ENCODE data around the gene RTL10.

The RTL10 gene

DNA sequence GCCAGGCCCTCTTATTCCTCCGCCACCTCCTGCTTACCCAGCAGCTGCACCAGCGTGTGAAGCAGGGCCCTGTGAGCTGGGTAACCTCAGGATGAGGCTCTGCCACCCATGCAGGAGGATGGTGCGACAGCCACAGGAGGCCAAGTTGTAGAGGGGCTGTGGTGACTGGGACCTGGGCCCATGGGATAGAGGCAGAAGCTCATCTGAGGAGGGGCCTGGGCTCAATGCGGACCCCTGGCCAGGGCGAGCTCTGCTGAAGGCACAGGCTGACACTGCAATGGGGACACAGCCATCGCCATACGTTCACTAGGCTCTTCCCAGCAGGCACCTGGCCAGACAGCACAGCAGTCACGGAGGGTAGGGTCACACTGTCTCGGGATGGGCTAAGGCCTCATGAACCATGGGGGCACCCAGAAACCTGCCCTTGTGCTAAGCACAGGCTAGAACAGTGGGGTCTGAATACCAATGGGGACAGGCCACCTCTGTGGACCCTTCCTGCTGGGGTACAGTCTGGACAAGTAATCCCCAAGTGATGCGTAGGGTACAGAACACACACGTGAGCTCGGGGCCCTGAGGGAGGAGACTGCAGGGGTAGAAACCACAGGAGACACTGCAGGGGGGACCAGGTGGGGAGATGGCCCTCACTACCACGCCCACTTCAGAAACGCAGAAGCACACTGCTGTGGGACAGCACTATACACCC lies 35.3 kb downstream of the RTL10 start:
- DNase-seq (ENCODE audit: low read depth), result no peak
- H3K4me3 ChIP-seq (ENCODE audit: low read length), result no peak overlapping the region
- TF ChIP-seq, protein P1, sequence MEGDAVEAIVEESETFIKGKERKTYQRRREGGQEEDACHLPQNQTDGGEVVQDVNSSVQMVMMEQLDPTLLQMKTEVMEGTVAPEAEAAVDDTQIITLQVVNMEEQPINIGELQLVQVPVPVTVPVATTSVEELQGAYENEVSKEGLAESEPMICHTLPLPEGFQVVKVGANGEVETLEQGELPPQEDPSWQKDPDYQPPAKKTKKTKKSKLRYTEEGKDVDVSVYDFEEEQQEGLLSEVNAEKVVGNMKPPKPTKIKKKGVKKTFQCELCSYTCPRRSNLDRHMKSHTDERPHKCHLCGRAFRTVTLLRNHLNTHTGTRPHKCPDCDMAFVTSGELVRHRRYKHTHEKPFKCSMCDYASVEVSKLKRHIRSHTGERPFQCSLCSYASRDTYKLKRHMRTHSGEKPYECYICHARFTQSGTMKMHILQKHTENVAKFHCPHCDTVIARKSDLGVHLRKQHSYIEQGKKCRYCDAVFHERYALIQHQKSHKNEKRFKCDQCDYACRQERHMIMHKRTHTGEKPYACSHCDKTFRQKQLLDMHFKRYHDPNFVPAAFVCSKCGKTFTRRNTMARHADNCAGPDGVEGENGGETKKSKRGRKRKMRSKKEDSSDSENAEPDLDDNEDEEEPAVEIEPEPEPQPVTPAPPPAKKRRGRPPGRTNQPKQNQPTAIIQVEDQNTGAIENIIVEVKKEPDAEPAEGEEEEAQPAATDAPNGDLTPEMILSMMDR (conservative IDR thresholded peaks at IDR 0.05; ENCODE audit: low read length), result no peak

DNA sequence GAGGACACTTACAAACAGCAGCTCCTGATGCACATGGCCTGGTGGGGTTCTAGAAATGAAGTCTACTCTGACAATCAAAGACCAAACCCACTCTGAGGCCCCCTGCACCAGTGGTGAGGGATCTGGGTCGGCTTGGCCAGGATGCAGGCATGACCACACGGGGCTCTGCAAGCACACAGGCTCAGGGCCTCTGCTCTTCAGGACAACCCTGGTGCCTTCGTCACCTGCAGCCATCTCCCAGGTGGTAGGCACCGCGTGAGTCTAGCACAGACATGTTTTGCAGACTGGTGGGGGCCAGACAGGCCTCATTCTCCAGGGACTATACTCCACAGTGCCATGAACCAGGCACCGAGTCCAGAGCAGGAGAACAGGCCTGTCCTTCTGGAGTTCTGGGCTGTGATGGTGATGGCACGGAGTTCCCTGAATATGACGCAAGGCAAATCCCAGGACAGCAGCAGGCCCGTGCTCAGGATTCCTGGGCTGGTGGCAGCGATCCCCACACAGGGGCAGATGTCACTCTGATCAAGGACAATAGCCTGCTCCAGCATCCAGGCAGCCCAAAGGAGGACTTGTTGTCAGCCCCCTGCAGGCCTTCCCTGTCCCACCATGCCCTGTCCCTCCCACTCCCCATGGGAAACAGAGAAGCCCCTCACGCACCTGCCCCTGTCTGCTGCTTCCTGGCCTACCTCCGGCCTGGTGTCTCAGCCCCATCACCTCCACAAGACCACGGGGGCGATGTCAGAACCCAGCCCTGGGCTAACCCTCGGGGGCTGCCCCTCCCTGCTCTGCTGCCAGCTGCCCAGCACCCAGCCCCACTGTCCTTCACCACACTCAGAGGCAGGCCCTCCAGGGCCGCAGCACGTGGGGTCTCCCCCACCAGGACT lies 36.1 kb downstream of the RTL10 start:
- DNase-seq (ENCODE audit: low read depth), result no peak
- TF ChIP-seq, protein P1 (conservative IDR thresholded peaks at IDR 0.05; ENCODE audit: low read length), result no peak
- no peak overlapping the region for H3K4me3 ChIP-seq (ENCODE audit: low read length)

DNA sequence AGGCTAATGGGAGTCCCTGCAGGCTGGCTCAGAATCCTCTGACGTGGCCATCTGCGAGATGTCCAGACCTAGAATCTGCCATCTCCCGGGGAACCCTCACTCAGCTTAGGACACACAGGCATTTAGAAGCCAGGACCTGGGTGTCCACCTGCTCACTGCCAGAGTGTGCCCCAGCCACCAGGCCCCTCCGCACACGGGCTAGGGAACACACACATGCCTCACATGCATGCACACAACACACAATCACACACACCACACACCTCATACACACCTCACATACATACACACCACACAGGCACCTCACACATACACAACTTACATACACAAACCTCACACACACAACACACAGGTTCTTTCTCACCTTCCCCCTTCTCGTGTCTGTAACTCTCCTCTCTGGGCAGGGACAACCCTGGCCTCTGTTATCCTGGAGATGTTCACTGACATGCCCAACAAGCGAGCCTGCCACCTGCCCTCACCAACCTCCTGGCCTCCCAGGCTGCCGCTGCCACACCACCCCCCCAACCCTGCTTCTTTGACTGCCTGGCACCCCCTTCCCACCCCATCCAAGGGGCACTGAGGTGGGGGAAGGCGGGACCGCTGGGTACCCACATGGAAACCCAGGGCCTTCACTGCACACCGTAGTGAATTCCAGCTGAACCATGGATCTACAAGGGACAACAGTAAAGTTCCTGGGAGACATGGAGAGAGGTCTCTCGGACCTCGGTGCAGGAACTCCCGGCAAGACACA lies 38.1 kb downstream of the RTL10 start:
- TF ChIP-seq, protein P1 (conservative IDR thresholded peaks at IDR 0.05; ENCODE audit: low read length), result no peak
- no peak for DNase-seq (ENCODE audit: low read depth)
- no peak overlapping the region for H3K4me3 ChIP-seq (ENCODE audit: low read length)

DNA sequence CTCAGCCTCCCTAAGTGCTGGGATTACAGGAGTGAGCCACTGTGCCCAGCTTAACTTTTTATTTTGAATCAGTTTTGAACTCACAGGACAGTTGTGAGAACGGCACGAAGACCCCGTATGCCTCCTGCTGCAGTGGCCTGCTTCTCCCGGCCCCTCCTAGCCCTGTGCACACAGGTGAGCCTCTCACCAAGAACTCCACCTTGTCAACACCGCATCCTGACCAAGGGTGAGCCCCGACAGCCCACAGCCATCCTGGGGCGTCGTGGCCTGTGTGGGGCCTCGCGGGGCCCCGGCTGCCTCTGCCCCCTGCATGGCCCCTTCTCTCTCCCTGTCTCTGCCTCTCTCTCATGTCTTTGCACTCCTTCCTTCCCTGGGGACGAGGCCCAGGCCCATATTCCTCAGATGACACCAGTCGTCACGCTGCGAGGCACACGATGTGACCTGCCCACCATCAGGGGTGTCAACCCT lies 38.8 kb downstream of the RTL10 start:
- TF ChIP-seq, protein P1 (conservative IDR thresholded peaks at IDR 0.05; ENCODE audit: low read length), result no peak
- no peak for DNase-seq (ENCODE audit: low read depth)

DNA sequence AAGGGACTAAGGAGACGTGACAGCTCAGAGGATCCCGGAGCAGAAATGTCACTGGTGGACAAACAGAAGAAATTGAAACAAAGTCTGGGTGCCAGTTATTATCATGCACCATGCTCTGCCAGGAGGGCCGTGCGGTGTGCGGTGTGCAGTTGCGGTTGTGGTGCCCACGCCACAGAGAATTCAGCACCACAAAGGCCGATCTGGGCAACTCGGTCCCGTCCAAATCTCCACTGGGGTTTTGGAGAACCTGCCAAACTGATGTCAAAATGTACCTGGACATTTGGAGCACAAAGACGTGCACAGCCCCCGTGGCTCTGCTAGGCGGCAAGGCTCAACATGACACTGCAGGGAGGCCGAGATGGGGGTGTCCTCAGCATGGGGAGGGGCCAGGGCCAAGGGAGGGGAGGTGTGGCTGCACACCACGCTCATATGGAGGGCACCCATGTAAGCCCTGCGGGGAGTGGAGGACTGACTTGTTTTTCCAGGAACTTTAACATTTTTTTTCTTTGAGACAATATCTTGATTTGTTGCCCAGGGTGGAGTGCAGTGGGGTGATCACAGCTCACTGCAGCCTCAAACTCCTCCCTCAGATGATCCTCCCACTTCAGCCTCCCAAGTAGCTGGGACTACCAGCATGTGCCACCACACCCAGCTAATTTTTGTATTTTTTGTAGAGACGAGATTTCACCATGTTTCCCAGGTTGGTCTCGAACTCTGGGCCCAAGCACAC lies 39.4 kb downstream of the RTL10 start:
- TF ChIP-seq, protein P1 (conservative IDR thresholded peaks at IDR 0.05; ENCODE audit: low read length), result no peak
- H3K4me3 ChIP-seq (ENCODE audit: low read length), result no peak overlapping the region
- DNase-seq (ENCODE audit: low read depth), result no peak

More for the DNA sequence above, 38.8 kb downstream of the RTL10 start:
- no peak overlapping the region for H3K4me3 ChIP-seq (ENCODE audit: low read length)

DNA sequence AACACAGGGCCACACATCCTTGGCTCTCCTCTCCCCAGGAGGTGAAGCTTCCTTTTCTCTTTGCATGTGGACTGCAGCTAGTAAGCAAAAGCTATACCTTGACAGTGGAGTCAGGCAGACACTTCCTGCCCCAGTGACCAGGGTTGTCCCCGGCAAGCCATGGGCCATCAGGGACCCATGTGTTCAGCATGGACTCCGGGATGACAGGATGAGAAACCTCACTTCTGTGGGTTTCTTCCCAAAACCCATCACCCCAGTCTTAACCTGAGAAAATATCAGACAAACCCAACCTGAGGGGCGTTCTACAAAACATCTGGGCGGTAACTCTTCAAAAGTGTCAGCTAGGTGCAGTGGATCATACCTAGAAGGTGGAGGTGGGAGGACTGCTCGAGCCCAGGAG lies 40.2 kb downstream of the RTL10 start:
- H3K4me3 ChIP-seq (ENCODE audit: low read length), result no peak overlapping the region
- TF ChIP-seq, protein P1 (conservative IDR thresholded peaks at IDR 0.05; ENCODE audit: low read length), result no peak

More for the DNA sequence above, 40.2 kb downstream of the RTL10 start:
- no peak for DNase-seq (ENCODE audit: low read depth)

Measured in AG10803 (cell line).